Left renal pelvis (tissue), 4 donors: Measurements from ENCODE around the gene PPP2R5C. TPM values are rescaled to one million over a fixed set of nuclear protein-coding genes. Genes with fewer than 3 reads are reported as not detected.

Experiments
- DNase-seq, 4 donors: peaks; one replicate each; pipeline ENCODE4 v3.0.0-alpha.2; 2013; ENCODE audit warnings: low read depth in 4 of 4, low spot score in 3 of 4
- polyA plus RNA-seq, 4 donors: library from polyadenylated mRNA; unstranded; fragments of 120-200 nt; gene quantifications; one replicate each; pipeline ENCODE4 v1.2.1, GENCODE V29; 2013; ENCODE audit not compliant: insufficient read length in 4 of 4

The PPP2R5C gene
- polyA plus RNA-seq, 4 donors: 95.6 to 121 (median 106) TPM

DNA sequence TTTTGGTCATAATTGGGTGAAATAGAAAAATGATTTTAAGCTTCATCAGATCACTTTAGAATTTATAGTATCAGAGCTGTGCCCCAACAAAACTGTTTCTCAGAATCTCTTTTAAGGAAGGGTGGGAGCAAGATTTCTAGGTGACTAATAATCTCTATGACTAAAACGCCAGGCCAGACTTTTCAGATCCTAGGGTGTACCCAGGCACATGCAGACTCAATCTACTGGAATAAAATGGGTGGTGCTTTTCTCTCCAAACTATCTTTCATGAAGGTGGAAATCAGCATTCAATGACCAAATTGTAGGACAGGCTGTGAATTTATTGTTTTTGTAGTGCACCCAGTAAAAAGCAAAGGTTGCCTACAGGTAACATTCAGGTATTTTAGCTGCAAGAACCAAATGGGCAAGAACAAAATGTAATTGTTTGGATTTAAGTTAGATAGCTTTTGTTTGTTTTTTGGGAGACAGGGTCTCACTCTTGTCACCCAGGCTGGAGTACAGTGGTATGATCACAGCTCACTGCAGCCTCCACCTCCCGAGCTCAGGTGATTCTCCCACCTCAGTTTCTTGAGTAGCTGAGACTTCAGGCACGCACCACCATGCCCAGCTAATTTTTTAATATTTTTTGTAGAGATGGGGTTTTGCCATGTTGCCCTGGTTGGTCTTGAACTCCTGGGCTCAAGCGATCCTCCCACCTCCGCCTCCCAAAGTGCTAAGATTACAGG, 49.5 kb downstream of the PPP2R5C start:
- DNase-seq: no peak

- no peak for DNase-seq
These were observed 50.6 kb downstream of the PPP2R5C start for GRCh38 chr14:101812071-101812470.

DNA sequence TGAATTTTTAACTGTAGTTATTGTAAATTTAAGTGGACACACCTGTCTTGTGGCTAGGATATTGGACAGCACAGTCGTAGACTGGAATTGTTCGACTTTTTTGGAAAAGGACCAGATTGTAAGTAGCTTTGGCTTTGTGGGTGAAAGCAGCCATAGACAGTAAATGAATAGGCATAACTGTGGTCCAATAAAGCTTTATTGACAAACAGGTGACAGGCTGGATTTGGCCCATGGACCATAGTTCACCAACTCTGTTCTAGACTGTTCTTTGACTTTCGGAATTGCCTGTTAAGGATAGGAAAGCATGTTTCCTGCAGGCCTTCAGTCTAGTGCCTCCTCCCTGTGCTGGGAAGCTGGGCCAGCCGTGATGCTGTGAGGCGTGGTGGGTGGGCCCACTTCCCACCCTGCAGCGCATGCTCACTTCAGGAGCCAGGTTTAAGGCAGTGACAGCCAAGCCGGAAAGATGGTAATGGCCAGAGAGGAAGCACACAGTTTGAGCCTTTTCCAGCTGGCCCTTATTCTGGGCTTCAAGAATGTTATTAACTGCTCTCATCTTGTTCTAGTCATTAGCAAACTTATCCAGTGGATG, 51.8 kb downstream of the PPP2R5C start:
- no peak for DNase-seq

DNA sequence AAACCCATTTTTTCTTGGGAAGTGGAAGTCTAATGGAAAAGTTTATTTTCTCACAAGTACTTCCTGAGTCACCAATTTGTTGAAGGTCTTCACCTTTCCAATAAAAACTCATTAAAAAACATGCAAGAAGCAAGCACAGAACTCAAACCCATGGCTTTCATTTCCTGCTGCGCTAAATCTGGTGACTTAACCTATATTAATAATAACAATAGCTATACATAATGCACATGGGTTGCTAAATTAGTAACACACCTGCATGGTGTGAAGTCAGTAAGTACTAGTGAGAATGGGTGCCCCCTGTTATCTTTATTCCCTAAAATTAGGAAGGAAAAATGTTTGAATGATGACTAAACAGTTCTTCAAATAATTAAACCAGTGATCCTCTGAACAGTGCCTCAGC, 52.3 kb downstream of the PPP2R5C start:
- no peak for DNase-seq

GRCh38 chr14:101814934-101815333, 53.4 kb downstream of the PPP2R5C start:
- DNase-seq: no peak

GRCh38 chr14:101815994-101816393, 54.5 kb downstream of the PPP2R5C start:
- no peak for DNase-seq

- no peak for DNase-seq
These were observed 56.0 kb downstream of the PPP2R5C start for GRCh38 chr14:101817501-101818001.

DNA sequence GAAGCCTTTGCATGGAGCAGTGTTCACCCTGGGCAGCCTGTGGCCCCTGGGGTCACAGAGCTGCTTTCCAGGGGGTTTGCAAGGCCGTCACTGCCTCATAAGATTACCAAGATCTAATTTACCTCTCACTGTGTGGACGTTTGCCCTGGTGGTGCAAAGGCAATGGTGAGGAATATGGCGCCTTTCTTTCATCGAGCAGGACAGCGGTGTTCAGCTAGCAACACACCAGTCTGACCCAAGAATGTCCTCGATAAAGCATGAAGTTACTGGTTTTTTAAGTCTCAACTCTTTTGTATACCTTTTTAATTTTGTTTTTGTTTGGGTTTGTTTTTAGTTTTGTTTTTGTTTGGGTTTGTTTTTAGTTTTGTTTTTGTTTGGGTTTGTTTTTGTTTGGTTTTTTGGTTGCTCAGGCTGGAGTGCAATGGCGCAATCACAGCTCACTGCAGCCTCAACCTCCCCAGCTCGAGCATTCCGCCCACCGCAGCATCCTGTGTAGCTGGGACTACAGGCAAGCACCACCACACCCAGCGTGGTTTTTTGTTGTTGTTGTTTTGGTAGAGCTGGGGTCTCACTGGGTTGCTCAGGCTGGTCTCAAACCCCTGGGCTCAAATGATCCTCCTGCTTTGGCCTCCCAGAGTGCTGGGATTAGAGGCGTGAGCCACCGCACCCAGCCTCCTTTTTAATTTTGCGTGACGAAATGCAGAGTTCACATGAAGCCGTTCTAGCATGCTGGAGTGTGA, 57.9 kb downstream of the PPP2R5C start:
- no peak for DNase-seq

- DNase-seq: no peak
These were observed 58.8 kb downstream of the PPP2R5C start for GRCh38 chr14:101820283-101820798.

GRCh38 chr14:101821528-101821927, 60.0 kb downstream of the PPP2R5C start:
- DNase-seq: no peak

- no peak for DNase-seq
These were observed 61.6 kb downstream of the PPP2R5C start for GRCh38 chr14:101823066-101823465.

DNA sequence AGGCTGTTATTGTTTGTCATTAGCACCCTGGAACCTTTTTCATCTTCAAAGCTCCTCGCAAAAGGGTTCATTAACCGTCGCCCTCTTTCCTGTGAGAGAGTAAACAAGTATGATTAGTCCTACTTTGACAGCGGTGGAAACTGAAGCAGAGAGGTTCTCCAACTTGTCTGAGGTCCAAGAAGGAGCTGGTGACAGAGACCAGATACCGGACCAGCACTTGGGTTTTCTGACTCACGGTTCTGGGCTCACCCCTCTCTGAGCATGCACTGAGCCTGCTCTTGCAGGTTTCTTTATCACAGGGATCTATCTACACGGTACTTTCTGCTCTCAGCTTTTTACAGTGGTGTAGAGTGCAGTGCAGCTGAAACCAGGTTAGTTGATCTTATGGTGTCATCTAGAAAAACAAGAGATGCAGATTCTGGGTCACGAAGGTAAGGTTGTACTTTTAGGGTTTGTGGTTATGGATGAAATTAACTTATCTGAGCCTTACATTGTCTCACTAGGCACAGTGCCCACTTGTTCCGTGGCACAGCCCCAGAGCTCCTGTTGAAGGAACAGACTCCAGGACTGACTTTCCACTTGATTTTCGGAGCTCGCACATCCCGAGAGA, 62.1 kb downstream of the PPP2R5C start:
- no peak for DNase-seq

DNA sequence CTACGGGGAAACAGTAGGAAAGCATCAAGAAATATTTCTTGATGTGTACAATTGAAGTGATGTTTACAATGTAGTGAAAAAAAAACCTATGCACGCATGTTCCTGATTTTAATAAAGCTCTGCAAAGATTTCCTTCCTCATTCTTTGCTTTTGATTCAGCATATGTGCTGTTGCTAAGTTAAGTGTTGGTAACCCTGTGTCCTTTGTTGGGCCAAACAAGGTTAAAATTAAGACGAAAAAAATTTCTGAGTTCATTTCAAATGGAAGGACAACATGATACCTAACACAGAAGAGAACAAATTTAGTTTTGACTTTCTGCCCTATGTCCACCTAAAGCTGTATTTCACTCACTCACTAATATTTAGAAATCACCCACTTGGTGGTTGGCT, 62.8 kb downstream of the PPP2R5C start:
- DNase-seq: no peak

DNA sequence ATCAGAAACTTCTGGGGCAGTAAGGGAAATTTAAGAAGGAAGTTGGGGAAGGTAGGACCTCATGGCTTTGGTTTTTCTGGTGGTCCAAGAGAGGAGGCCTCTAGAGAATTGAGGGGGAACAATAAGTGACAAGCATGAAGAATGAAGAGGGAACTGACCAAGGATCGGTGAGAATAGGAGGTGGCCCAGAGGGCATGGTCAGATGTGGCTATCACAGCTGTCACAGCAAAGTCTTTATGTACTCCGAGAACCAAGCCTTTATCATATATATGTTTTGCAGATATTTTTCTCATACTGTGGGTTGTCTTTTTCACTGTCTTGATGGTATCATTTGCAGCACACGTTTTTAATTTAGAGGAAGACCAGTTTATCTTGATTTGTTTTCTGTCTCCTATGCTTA, 64.3 kb downstream of the PPP2R5C start:
- no peak for DNase-seq

- DNase-seq: no peak
These were observed 64.8 kb downstream of the PPP2R5C start for GRCh38 chr14:101826351-101826750.

- no peak for DNase-seq
These were observed 65.8 kb downstream of the PPP2R5C start for GRCh38 chr14:101827286-101827685.

- no peak for DNase-seq
These were observed 66.5 kb downstream of the PPP2R5C start for GRCh38 chr14:101828046-101828445.

DNA sequence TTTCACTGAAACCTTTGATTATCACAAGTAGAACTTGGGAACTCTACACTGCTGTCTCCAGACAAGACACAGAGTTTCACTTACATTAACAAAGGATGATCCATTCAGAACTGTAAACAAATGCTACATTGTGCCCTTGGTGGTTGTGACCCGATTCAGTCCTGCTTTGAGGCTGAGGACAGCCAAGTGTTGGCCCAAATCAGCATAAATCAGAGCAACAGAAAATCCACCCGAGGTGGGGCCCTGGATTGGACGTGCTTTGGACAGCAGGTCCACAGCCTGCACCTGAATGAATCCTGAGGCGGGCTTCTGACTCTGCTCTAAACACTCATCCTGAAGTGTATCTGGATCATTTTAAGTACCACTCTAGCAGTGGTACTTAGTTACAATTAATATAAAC, 68.8 kb downstream of the PPP2R5C start:
- no peak for DNase-seq

DNA sequence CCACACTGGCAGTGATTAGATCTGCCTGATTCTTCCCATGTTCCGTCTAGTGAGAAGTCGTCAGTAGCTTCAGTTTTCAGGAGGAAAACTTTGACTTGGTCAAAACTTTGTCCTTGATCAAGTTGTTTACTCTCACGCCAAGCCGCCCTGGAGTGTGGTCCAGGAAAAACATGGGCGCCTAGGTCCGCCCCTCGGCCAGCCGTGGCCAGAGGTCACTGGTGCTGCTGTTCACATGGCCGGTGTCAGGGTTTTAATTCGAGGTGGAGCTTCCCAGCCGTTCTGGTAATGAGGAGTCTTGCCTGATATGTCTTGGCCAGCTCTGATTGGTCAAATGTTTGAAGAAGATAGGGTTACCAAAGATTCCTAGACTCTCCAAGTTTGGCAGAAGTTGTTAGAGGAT, 71.5 kb downstream of the PPP2R5C start:
- no peak for DNase-seq

DNA sequence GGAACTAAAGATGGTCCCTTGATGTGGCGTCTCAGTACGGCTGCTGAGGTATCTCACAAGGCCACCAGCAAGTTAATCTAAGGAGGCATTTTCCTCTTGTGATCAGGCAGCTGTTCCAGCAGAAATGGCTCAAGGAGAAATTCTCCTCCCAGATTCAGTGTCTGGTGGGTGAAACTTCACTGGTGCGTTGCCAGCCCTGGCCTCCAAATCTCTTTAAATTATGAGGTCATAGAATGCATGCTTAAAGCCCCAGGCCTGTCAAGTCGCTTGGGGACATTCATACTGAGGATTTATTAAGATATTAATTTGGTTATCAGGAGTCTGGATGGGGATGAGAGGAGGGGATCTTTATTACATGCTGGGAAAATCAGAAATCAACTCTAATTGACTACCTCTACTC, 72.9 kb downstream of the PPP2R5C start:
- DNase-seq: no peak
